ENCODE results near the gene DST.

DNA sequence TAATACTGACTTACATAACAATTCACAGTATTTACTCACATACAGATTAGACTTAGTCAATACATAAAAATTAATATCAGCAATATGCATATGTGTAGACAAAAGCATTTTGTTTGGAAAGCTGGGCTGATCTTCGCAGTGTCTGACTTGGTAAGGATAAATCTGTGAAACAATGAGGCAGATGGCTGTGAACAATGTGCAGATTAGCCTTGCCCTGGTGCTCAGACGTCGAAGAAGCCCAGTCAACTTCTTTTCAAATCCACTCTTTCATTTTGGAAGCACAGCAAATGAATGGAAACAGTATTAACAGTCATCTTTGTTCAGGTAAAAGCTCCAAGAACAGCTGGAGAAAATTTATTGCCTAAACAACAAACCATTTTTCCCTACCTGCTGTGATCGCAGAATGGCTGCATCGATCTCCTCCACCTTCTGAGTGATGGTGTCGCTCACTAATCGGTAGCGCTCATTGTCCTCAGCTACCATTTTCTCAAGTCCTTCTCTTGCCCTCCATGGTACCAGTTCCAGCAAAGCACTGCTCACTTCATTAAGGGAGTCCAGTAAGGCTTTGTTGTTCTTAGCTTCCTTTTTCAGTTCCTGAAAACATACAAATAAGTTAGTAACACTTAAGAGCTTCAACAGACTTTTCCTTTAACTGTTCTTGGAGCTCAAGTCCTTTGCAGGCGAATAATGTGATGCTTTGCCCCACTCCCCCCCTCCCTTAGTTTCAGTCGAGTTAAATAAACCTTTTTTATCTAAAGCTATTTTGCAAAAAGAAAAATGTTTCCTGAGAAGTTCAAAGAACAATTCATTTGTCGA is 116.5 kb downstream of the DST start:
- TF ChIP-seq, protein P1, sequence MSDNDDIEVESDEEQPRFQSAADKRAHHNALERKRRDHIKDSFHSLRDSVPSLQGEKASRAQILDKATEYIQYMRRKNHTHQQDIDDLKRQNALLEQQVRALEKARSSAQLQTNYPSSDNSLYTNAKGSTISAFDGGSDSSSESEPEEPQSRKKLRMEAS (IDR thresholded peaks at IDR 0.05), result no peak
- TF ChIP-seq SIN3A (IDR thresholded peaks at IDR 0.05; ENCODE audit: low read depth), result no peak
- TF ChIP-seq RAD21 (IDR thresholded peaks at IDR 0.05; ENCODE audit: low read depth), result no peak
- TF ChIP-seq, protein P2, sequence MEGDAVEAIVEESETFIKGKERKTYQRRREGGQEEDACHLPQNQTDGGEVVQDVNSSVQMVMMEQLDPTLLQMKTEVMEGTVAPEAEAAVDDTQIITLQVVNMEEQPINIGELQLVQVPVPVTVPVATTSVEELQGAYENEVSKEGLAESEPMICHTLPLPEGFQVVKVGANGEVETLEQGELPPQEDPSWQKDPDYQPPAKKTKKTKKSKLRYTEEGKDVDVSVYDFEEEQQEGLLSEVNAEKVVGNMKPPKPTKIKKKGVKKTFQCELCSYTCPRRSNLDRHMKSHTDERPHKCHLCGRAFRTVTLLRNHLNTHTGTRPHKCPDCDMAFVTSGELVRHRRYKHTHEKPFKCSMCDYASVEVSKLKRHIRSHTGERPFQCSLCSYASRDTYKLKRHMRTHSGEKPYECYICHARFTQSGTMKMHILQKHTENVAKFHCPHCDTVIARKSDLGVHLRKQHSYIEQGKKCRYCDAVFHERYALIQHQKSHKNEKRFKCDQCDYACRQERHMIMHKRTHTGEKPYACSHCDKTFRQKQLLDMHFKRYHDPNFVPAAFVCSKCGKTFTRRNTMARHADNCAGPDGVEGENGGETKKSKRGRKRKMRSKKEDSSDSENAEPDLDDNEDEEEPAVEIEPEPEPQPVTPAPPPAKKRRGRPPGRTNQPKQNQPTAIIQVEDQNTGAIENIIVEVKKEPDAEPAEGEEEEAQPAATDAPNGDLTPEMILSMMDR (IDR thresholded peaks at IDR 0.05 in 2 of 3, conservative IDR thresholded peaks at IDR 0.05 in 1 of 3; ENCODE audit: borderline replicate concordance in 1 of 3, insufficient read depth in 1 of 3, low read depth in 2 of 3, low read length in 2 of 3), result no peak
